Osteoblast (primary cell): ENCODE measurements around the gene TTC32. TPM values are rescaled to one million over a fixed set of nuclear protein-coding genes. Genes with fewer than 3 reads are reported as not detected.
A peak's percentile ranks its signal among the peaks of the same experiment; 100 is the strongest.

Experiments
- DNase-seq: peaks from one replicate; pipeline ENCODE4 v3.0.0; 2011; ENCODE audit warnings: low spot score, mixed read lengths; ENCODE audit not compliant: insufficient read length; ENCODE audit errors: missing footprints
- H2AFZ ChIP-seq: 2 replicates; pipeline ENCODE4 v1.6.0; 2011; ENCODE audit warnings: mild to moderate bottlenecking, low read length
- H3K27ac ChIP-seq: 2 replicates; pipeline ENCODE4 v1.5.1; 2011; ENCODE audit warnings: mild to moderate bottlenecking, low read depth, low read length, moderate library complexity
- H3K27me3 ChIP-seq: 2 replicates; pipeline ENCODE4 v1.6.0; 2012; ENCODE audit warnings: mild to moderate bottlenecking, control low read depth, inconsistent platforms, low read length, moderate library complexity; ENCODE audit not compliant: insufficient read depth
- H3K36me3 ChIP-seq: 2 replicates; pipeline ENCODE4 v1.5.1; 2011; ENCODE audit warnings: mild to moderate bottlenecking, low read length, control low read depth, moderate library complexity; ENCODE audit not compliant: insufficient read depth
- H3K4me1 ChIP-seq: 2 replicates; pipeline ENCODE4 v1.5.1; 2011; ENCODE audit warnings: mild to moderate bottlenecking, low read length, control low read depth, moderate library complexity; ENCODE audit not compliant: insufficient read depth
- H3K4me2 ChIP-seq: 2 replicates; pipeline ENCODE4 v1.6.0; 2011; ENCODE audit warnings: mild to moderate bottlenecking, low read length; ENCODE audit not compliant: insufficient read depth
- H3K4me3 ChIP-seq: fragments of 200-600 bp; sonication (generic); 3 replicates; pipeline ENCODE4 v1.5.1; 2012; ENCODE audit warnings: mild to moderate bottlenecking, low read length, inconsistent platforms; ENCODE audit not compliant: insufficient read depth
- H3K79me2 ChIP-seq: 2 replicates; pipeline ENCODE4 v1.6.0; 2012; ENCODE audit warnings: mild to moderate bottlenecking, low read length, control low read depth, inconsistent platforms; ENCODE audit not compliant: insufficient read depth
- H3K9me3 ChIP-seq: 2 replicates; pipeline ENCODE4 v1.5.1; 2011; ENCODE audit warnings: low read depth, low read length, control low read depth
- H4K20me1 ChIP-seq: 2 replicates; pipeline ENCODE4 v1.6.0; 2012; ENCODE audit warnings: mild to moderate bottlenecking, low read length, control low read depth; ENCODE audit not compliant: insufficient read depth
- total RNA-seq: library from RNA; depleted of rRNA; stranded (reverse); fragments of >200 nt; gene quantifications from 2 replicates; pipeline ENCODE4 v1.2.3, GENCODE V29; 2012
- TF ChIP-seq, protein P1 (sequence below): IDR thresholded peaks from 2 replicates; pipeline ENCODE4 v1.5.1; 2011; ENCODE audit warnings: mild to moderate bottlenecking, low read depth, low read length, moderate library complexity; ENCODE audit errors: extremely low read depth

Gene TTC32
- total RNA-seq = 10.3 and 14.8 TPM in 2 replicates

DNA sequence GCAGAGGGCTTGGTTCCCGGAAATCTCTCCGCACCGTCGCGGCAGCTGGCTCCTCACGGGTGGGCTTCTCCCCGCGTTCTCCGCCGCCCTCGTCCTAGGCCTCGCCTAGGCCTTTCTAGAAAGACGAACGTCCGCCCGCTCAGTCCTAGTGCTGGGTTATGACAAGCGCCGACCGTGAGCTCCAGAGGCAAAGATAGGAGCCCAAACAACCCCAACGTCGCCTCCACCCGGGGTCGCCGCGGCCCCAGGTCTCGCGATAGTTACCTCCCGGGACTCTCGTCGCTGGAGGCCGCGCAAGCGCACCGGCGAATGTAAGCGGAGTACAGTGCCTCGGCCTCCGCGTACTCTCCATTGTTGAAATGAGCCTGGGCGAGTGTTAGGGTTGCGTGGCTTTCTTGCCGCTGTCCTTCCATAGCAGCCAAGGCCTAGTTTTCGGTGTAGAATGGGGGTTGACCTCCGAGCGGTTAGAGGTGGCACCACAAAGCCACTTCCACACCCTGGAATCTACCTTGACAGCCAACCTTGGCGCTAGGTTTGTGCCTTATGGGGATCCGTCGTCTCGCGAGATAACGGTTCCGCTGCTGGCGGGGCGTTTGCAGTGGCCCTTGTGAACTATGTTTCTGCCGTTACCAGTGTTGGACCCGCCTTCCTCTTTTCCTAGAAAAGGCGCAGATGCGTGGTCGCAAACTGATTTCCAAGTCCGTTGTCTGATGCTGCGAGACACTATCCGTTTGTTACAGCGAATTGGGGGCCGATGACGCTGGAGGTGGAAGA lies at the start of gene TTC32:
Gene TTC32, minus strand, starts transcription at position 542 of the 774 bp plus-strand sequence. Its CDS starts 129 bp downstream, at position 413.
- DNase-seq = peak; percentile 94
- Histone ChIP-seq H4K20me1 (peaks cover 4% of the 10 kb centered on the region), H3K4me2 (peak within 1 kb of the TSS; percentile 95), H3K4me1 (peaks cover 31% of the 10 kb centered on the region), H3K79me2 (peaks cover 44% of the 10 kb centered on the region), H3K27ac (peak within 1 kb of the TSS; percentile 91), H3K27me3 (no peaks in the 10 kb centered on the region), H3K36me3 (no peaks in the 10 kb centered on the region), H2AFZ (peak within 1 kb of the TSS; percentile 99), H3K9me3 (no peaks in the 10 kb centered on the region), H3K4me3 (peak within 1 kb of the TSS; percentile 85)
- TF ChIP-seq, protein P1, sequence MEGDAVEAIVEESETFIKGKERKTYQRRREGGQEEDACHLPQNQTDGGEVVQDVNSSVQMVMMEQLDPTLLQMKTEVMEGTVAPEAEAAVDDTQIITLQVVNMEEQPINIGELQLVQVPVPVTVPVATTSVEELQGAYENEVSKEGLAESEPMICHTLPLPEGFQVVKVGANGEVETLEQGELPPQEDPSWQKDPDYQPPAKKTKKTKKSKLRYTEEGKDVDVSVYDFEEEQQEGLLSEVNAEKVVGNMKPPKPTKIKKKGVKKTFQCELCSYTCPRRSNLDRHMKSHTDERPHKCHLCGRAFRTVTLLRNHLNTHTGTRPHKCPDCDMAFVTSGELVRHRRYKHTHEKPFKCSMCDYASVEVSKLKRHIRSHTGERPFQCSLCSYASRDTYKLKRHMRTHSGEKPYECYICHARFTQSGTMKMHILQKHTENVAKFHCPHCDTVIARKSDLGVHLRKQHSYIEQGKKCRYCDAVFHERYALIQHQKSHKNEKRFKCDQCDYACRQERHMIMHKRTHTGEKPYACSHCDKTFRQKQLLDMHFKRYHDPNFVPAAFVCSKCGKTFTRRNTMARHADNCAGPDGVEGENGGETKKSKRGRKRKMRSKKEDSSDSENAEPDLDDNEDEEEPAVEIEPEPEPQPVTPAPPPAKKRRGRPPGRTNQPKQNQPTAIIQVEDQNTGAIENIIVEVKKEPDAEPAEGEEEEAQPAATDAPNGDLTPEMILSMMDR = no peak

- no peak overlapping the region for H2AFZ ChIP-seq
- H3K36me3 ChIP-seq = no peaks in the 10 kb centered on the region
- no peak overlapping the region for H3K4me3 ChIP-seq
- H3K9me3 ChIP-seq = no peaks in the 10 kb centered on the region
- H3K4me2 ChIP-seq = no peak overlapping the region
- H3K27me3 ChIP-seq = no peaks in the 10 kb centered on the region
- H3K79me2 ChIP-seq = no peaks in the 10 kb centered on the region
- no peak for DNase-seq
- H3K4me1 ChIP-seq = no peaks in the 10 kb centered on the region
- no peak overlapping the region for H3K27ac ChIP-seq
- H4K20me1 ChIP-seq = no peaks in the 10 kb centered on the region
- TF ChIP-seq, protein P1 = no peak
These were observed 47.3 kb upstream of the TTC32 start for GRCh38 chr2:19949071-19949470.

GRCh38 chr2:19947184-19947940 lies 45.6 kb upstream of the TTC32 start:
- no peaks in the 10 kb centered on the region for H3K4me1 ChIP-seq
- no peaks in the 10 kb centered on the region for H3K27me3 ChIP-seq
- H3K4me3 ChIP-seq = no peak overlapping the region
- H3K27ac ChIP-seq = no peak overlapping the region
- no peak overlapping the region for H2AFZ ChIP-seq
- no peaks in the 10 kb centered on the region for H3K36me3 ChIP-seq
- H4K20me1 ChIP-seq = no peaks in the 10 kb centered on the region
- H3K79me2 ChIP-seq = no peaks in the 10 kb centered on the region
- H3K4me2 ChIP-seq = no peak overlapping the region
- H3K9me3 ChIP-seq = no peaks in the 10 kb centered on the region
- TF ChIP-seq, protein P1 = no peak
- DNase-seq = no peak
